ENCODE measurements around the gene USP17L11. TPM values are rescaled to one million over a fixed set of nuclear protein-coding genes. Genes with fewer than 3 reads are reported as not detected.
"Not testable (repeated sequence)": the region's sequence is repeated elsewhere in the genome, so short reads cannot be mapped to it uniquely, and the experiment has no call there.

USP17L11 gene
- total RNA-seq, result not detected

DNA sequence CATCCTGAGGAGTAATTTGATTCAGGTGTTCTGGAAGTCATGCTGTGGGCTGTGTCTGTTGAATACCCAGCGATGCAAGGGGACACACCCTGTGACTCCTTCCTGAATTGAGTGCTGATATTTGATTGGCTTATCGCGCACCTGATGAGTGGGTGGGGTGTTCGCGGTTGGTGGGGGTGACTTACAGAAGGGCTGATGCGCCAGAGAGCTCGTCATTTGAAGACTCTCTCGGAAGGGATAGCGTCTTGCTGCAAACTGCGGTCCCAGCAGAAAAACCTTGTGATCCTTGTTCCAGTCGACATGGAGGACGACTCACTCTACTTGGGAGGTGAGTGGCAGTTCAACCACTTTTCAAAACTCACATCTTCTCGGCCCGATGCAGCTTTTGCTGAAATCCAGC lies at the start of gene USP17L11:
Gene USP17L11, plus strand, starts transcription at position 301 of the 400 bp plus-strand sequence. Its CDS starts 0 bp downstream, at position 301.
- WGBS, 2 donors, result no CpG with 5 or more reads among the region's 14 CpGs
- DNase-seq; intact Hi-C loops (cut with DNase I): not testable (repeated sequence)

DNA sequence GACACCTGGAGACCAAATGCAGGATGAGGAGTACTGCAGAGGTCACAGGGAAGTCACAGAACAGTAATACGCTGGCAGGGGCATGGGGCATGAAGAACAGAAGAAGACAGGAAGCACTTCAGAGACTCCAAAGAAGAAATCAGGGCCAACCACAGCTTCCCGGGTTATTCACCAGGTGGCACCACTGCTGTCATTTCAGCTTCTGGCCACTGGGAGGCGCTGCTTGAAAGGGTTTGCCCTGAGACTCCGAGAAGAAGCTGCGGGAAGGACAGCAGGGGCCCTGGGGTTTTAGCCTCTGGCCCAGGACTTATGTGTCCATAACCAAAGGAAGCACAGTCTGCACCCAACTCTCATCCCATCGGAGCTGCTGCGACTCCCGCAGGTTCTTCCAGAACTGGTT lies 49.2 kb upstream of the USP17L11 start:
- H3K27ac ChIP-seq; H3K4me3 ChIP-seq (replicated peaks in 1 of 3); H3K9me3 ChIP-seq; H3K36me3 ChIP-seq; intact Hi-C loops (cut with DNase I); DNase-seq; H3K27me3 ChIP-seq; H3K4me1 ChIP-seq: not testable (repeated sequence)
- WGBS, 2 donors, result no CpG with 5 or more reads among the region's 8 CpGs

More for the DNA sequence above, at the start of gene USP17L11:
- not testable (repeated sequence) for H3K27me3 ChIP-seq; H3K4me1 ChIP-seq; H3K36me3 ChIP-seq; H3K4me3 ChIP-seq (replicated peaks in 1 of 3); H3K27ac ChIP-seq; H3K9me3 ChIP-seq

DNA sequence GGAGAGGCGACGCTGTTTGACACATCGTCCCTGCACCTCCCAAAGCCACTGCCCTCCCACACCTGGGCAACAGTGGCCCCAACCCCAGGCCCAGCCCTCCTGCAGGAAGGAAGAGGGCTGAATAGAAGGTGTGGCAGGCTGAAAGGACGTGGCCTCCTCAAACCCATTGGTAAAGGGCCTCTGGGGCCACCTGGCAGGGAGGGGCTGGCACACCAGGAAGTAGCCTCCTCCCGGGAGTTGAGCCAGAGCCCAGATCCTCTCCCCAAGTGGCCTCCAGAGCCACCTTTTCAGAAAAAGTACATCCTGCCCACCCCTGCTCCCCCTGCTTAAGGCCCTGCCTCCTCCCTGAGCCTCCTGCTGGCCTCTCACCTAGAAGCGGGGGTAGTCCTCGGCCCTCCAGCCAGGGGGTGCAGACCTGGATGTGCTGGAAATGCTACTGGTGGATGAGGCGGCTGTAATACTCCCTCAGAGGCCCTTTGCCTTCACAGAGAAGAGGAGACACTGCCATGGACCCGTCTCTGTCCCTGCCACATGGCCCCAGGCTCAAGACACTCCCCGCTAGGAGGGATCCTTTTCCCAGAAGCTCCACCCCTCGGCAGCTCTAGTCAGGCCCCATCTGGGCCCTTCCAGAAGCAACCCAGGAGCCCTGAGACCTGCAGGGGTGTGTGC lies 45.3 kb upstream of the USP17L11 start, which contains the start of gene FAM90A26:
Gene FAM90A26, plus strand, starts transcription at position 619 of the 669 bp plus-strand sequence. CDS start 2,764 bp downstream, outside the sequence.
- WGBS, 2 donors, result no CpG with 5 or more reads among the region's 11 CpGs
- H3K36me3 ChIP-seq; DNase-seq; H3K4me1 ChIP-seq; H3K27ac ChIP-seq; H3K9me3 ChIP-seq; intact Hi-C loops (cut with DNase I); H3K4me3 ChIP-seq (replicated peaks in 1 of 3); H3K27me3 ChIP-seq: not testable (repeated sequence)

DNA sequence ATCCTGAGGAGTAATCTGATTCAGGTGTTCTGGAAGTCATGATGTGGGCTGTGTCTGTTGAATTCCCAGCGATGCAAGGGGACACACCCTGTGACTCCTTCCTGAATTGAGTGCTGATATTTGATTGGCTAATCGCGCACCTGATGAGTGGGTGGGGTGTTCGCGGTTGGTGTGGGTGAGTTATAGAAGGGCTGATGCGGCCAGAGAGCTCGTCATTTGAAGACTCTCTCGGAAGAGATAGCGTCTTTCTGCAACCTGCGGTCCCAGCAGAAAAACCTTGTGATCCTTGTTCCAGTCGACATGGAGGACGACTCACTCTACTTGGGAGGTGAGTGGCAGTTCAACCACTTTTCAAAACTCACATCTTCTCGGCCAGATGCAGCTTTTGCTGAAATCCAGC lies 4.8 kb upstream of the USP17L11 start, which contains the start of gene USP17L10:
Gene USP17L10, plus strand, starts transcription at position 301 of the 400 bp plus-strand sequence. Its CDS starts 0 bp downstream, at position 301.
- H3K9me3 ChIP-seq; H3K36me3 ChIP-seq; intact Hi-C loops (cut with DNase I); H3K4me1 ChIP-seq; H3K27ac ChIP-seq; H3K27me3 ChIP-seq; H3K4me3 ChIP-seq (replicated peaks in 1 of 3); DNase-seq: not testable (repeated sequence)
- no CpG with 5 or more reads among the region's 13 CpGs for WGBS, 2 donors

DNA sequence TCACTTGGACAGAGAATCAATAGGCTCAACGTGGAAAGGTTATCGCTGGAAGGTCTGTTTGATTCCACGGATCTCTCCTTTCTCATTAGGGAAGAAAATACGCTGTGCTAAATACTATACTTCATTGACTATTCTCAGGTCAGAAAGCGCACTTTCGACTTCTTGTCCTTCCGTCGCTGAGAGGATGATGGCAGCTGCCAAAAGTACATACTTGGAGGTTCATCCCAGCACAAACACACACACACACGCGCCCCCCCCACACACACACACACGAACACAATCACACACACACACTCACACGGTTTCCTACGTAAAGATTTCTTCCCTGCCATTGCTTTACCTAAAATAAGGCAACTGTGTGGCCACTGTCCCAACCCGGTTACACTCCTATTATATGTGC lies 504 bp upstream of the USP17L11 start:
- DNase-seq; H3K36me3 ChIP-seq; H3K27me3 ChIP-seq; H3K4me3 ChIP-seq (replicated peaks in 1 of 3); H3K27ac ChIP-seq; H3K4me1 ChIP-seq; H3K9me3 ChIP-seq; intact Hi-C loops (cut with DNase I): not testable (repeated sequence)
- WGBS, 2 donors, result 76 to 82% methylated on average over 10 to 11 of the region's 14 CpGs

DNA sequence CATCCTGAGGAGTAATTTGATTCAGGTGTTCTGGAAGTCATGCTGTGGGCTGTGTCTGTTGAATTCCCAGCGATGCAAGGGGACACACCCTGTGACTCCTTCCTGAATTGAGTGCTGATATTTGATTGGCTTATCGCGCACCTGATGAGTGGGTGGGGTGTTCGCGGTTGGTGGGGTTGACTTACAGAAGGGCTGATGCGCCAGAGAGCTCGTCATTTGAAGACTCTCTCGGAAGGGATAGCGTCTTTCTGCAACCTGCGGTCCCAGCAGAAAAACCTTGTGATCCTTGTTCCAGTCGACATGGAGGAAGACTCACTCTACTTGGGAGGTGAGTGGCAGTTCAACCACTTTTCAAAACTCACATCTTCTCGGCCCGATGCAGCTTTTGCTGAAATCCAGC lies 4.6 kb downstream of the USP17L11 start, which contains the start of gene USP17L12:
Gene USP17L12, plus strand, starts transcription at position 301 of the 400 bp plus-strand sequence. Its CDS starts 0 bp downstream, at position 301.
- H3K36me3 ChIP-seq; DNase-seq; H3K27me3 ChIP-seq; intact Hi-C loops (cut with DNase I); H3K9me3 ChIP-seq; H3K4me1 ChIP-seq; H3K27ac ChIP-seq; H3K4me3 ChIP-seq (replicated peaks in 1 of 3): not testable (repeated sequence)
- WGBS, 2 donors, result no CpG with 5 or more reads among the region's 13 CpGs

DNA sequence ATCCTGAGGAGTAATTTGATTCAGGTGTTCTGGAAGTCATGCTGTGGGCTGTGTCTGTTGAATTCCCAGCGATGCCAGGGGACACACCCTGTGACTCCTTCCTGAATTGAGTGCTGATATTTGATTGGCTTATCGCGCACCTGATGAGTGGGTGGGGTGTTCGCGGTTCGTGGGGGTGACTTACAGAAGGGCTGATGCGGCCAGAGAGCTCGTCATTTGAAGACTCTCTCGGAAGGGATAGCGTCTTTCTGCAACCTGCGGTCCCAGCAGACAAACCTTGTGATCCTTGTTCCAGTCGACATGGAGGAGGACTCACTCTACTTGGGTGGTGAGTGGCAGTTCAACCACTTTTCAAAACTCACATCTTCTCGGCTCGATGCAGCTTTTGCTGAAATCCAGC lies 9.4 kb downstream of the USP17L11 start, which contains the start of gene USP17L13:
Gene USP17L13, plus strand, starts transcription at position 301 of the 400 bp plus-strand sequence. Its CDS starts 0 bp downstream, at position 301.
- H3K4me3 ChIP-seq (replicated peaks in 1 of 3); H3K36me3 ChIP-seq; H3K27ac ChIP-seq; H3K9me3 ChIP-seq; H3K27me3 ChIP-seq; H3K4me1 ChIP-seq; DNase-seq; intact Hi-C loops (cut with DNase I): not testable (repeated sequence)
- WGBS, 2 donors, result no CpG with 5 or more reads among the region's 14 CpGs

- WGBS, 2 donors, result 82% methylated on average over 5 of the region's 8 CpGs; no CpG with 5 or more reads in 1 of the 2 donors
Observed at GRCh38 chr4:9230249-9230648, 15.0 kb downstream of the USP17L11 start.

GRCh38 chr4:9234085-9234484 lies 18.9 kb downstream of the USP17L11 start, which contains the start of gene USP17L15:
Gene USP17L15, plus strand, starts transcription at chr4:9234385. Its CDS starts 0 bp downstream, at chr4:9234385.
- intact Hi-C loops (cut with DNase I); H3K9me3 ChIP-seq; H3K4me1 ChIP-seq; DNase-seq; H3K36me3 ChIP-seq; H3K27ac ChIP-seq; H3K4me3 ChIP-seq (replicated peaks in 1 of 3); H3K27me3 ChIP-seq: not testable (repeated sequence)
- no CpG with 5 or more reads among the region's 15 CpGs for WGBS, 2 donors

More at GRCh38 chr4:9230249-9230648, 15.0 kb downstream of the USP17L11 start:
- H3K9me3 ChIP-seq; H3K27ac ChIP-seq; H3K4me3 ChIP-seq (replicated peaks in 1 of 3); H3K4me1 ChIP-seq; intact Hi-C loops (cut with DNase I); H3K36me3 ChIP-seq; H3K27me3 ChIP-seq: not testable (repeated sequence)
- DNase-seq, result peak in 1 of 2 donors; percentile 0

DNA sequence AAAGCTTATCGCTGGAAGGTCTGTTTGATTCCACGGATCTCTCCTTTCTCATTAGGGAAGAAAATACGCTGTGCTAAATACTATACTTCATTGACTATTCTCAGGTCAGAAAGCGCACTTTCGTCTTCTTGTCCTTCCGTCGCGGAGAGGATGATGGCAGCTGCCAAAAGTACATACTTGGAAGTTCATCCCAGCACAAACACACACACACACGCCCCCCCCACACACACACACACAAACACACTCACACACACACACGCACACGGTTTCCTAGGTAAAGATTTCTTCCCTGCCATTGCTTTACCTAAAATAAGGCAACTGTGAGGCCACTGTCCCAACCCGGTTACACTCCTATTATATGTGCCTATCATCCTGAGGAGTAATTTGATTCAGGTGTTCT lies 23.3 kb downstream of the USP17L11 start:
- WGBS, 2 donors, result no CpG with 5 or more reads among the region's 12 CpGs
- peak; percentile 2 for DNase-seq
- H3K4me3 ChIP-seq (replicated peaks in 1 of 3); H3K4me1 ChIP-seq; intact Hi-C loops (cut with DNase I); H3K9me3 ChIP-seq; H3K27me3 ChIP-seq; H3K27ac ChIP-seq; H3K36me3 ChIP-seq: not testable (repeated sequence)

- H3K4me3 ChIP-seq (replicated peaks in 1 of 3); H3K27me3 ChIP-seq; intact Hi-C loops (cut with DNase I); H3K36me3 ChIP-seq; DNase-seq; H3K27ac ChIP-seq; H3K4me1 ChIP-seq; H3K9me3 ChIP-seq: not testable (repeated sequence)
- WGBS, 2 donors, result 86 to 90% methylated on average over 7 to 12 of the region's 14 CpGs
Observed at GRCh38 chr4:9243579-9243978, 28.4 kb downstream of the USP17L11 start, which contains the start of gene USP17L17. Gene USP17L17, plus strand, starts transcription at chr4:9243879. Its CDS starts 0 bp downstream, at chr4:9243879.

- H3K4me1 ChIP-seq; H3K27me3 ChIP-seq; H3K27ac ChIP-seq; H3K9me3 ChIP-seq; intact Hi-C loops (cut with DNase I); H3K4me3 ChIP-seq (replicated peaks in 1 of 3); H3K36me3 ChIP-seq: not testable (repeated sequence)
- DNase-seq, result peak; percentile 1 to 3
- WGBS, 2 donors, result 91 to 92% methylated on average over 12 to 15 of the region's 26 CpGs
Observed at GRCh38 chr4:9247953-9248680, 32.9 kb downstream of the USP17L11 start, which contains the start of gene USP17L18. Gene USP17L18, plus strand, starts transcription at chr4:9248630. Its CDS starts 0 bp downstream, at chr4:9248630.
